Testis (tissue), 3 donors: ENCODE measurements around the gene BUB1B. TPM values are rescaled to one million over a fixed set of nuclear protein-coding genes. Genes with fewer than 3 reads are reported as not detected.
"Not testable (repeated sequence)": the region's sequence is repeated elsewhere in the genome, so short reads cannot be mapped to it uniquely, and the experiment has no call there.

ENCODE experiments used
- DNase-seq: peaks from one replicate; pipeline ENCODE4 v3.0.0-alpha.2; 2019
- H3K27ac ChIP-seq, 2 donors: fragments of 200-600 bp; sonication (generic); one replicate each; pipeline ENCODE4 v1.5.1; 2019
- H3K27me3 ChIP-seq: fragments of 200-600 bp; sonication (generic); one replicate; pipeline ENCODE4 v1.5.1; 2019
- H3K36me3 ChIP-seq: fragments of 200-600 bp; sonication (generic); one replicate; pipeline ENCODE4 v1.5.1; 2017; ENCODE audit warnings: low read depth; ENCODE audit errors: missing control alignments
- H3K4me1 ChIP-seq: fragments of 200-600 bp; sonication (generic); one replicate; pipeline ENCODE4 v1.5.1; 2019
- H3K4me3 ChIP-seq, 2 donors: fragments of 200-600 bp; sonication (generic); one replicate each; pipeline ENCODE4 v1.5.1; 2017 to 2019
- H3K9me3 ChIP-seq: fragments of 200-600 bp; sonication (generic); one replicate; pipeline ENCODE4 v1.5.1; 2017
- CTCF ChIP-seq, 3 experiments: fragments of 450-650 bp in 2 of 3; fragments of 200-600 bp in 1 of 3; sonication (generic) in 1 of 3; IDR thresholded peaks; one replicate each; pipeline ENCODE4 v1.5.1; 2016 to 2019; ENCODE audit warnings: antibody characterized with exemption in 3 of 3, mild to moderate bottlenecking in 2 of 3, moderate library complexity in 1 of 3
- POLR2A ChIP-seq: fragments of 450-650 bp; IDR thresholded peaks from one replicate; pipeline ENCODE4 v1.6.1; 2017; ENCODE audit warnings: antibody characterized with exemption, mild to moderate bottlenecking, moderate library complexity
- WGBS, 2 donors: methylation state at CpG; one replicate each; pipeline ENCODE4 v1.1.5; 2018; 5-methylcytosine and 5-hydroxymethylcytosine counted together
- intact Hi-C: fragments of 100-400 bp; cut with DNase I; formaldehyde crosslinking; loops from one replicate; pipeline ENCODE4 v1.15.1; 2023; ENCODE audit warnings: low total_unique reads
- polyA plus RNA-seq: library from polyadenylated mRNA; stranded (reverse); fragments of 350-450 nt; fragmentation: Illumina TruSeq; extraction: RNeasy Lipid Tissue Mini Kit (QIAGEN cat#74804); gene quantifications from one replicate; pipeline ENCODE4 v1.2.3, GENCODE V29; 2014; ENCODE audit warnings: low read depth, low replicate concordance; ENCODE audit not compliant: insufficient read depth
- total RNA-seq, 2 donors: library from RNA; depleted of rRNA; stranded (reverse); fragments of >200 nt; gene quantifications; one replicate each; pipeline ENCODE4 v1.2.3, GENCODE V29; 2016

Gene BUB1B
- total and polyA plus RNA-seq, 3 donors from 2014 or later, result 38.6 to 66.2 (median 53.9) TPM

- Histone ChIP-seq H3K27ac (no peak overlapping the region), H3K27me3 (no peaks in the 10 kb centered on the region), H3K4me3 (no peak overlapping the region), H3K9me3 (no peaks in the 10 kb centered on the region), H3K36me3 (no peaks in the 10 kb centered on the region), H3K4me1 (no peaks in the 10 kb centered on the region)
- DNase-seq, result no peak
- 90 to 93% methylated on average over 4 of the region's 4 CpGs for WGBS, 2 donors
- TF ChIP-seq CTCF (IDR thresholded peaks at IDR 0.05) (no peak), POLR2A (no peak)
- intact Hi-C loops, result no loop called here
Observed at GRCh38 chr15:40151991-40152390, 8.9 kb upstream of the BUB1B start.

GRCh38 chr15:40154821-40155220 is 6.0 kb upstream of the BUB1B start:
- H3K27ac ChIP-seq, DNase-seq, H3K36me3 ChIP-seq, H3K9me3 ChIP-seq, intact Hi-C loops, H3K27me3 ChIP-seq, H3K4me1 ChIP-seq, H3K4me3 ChIP-seq: not testable (repeated sequence)
- WGBS, 2 donors, result no CpG with 5 or more reads among the region's 1 CpG

- H3K36me3 ChIP-seq, result no peaks in the 10 kb centered on the region
- DNase-seq, result no peak
- WGBS, 2 donors, result 54 to 69% methylated on average over 4 to 5 of the region's 5 CpGs
- intact Hi-C loops, result no loop called here
- H3K27me3 ChIP-seq, result no peaks in the 10 kb centered on the region
- H3K4me3 ChIP-seq, result no peak overlapping the region
- H3K27ac ChIP-seq, result no peak overlapping the region
- no peaks in the 10 kb centered on the region for H3K4me1 ChIP-seq
- no peaks in the 10 kb centered on the region for H3K9me3 ChIP-seq
- no peak for TF ChIP-seq POLR2A
- TF ChIP-seq CTCF (IDR thresholded peaks at IDR 0.05), result no peak
Observed at GRCh38 chr15:40155270-40155910, 5.5 kb upstream of the BUB1B start.

- 85 to 87% methylated on average over 7 of the region's 7 CpGs for WGBS, 2 donors
- DNase-seq, result no peak
- no peaks in the 10 kb centered on the region for H3K9me3 ChIP-seq
- no peaks in the 10 kb centered on the region for H3K36me3 ChIP-seq
- no peak overlapping the region for H3K27ac ChIP-seq
- H3K4me1 ChIP-seq, result no peaks in the 10 kb centered on the region
- TF ChIP-seq CTCF (IDR thresholded peaks at IDR 0.05) (no peak), POLR2A (no peak)
- no peak overlapping the region for H3K4me3 ChIP-seq
- intact Hi-C loops, result no loop called here
- H3K27me3 ChIP-seq, result no peaks in the 10 kb centered on the region
Observed at GRCh38 chr15:40157778-40158447, 3.0 kb upstream of the BUB1B start.

- intact Hi-C loops, result no loop called here
- H3K4me1 ChIP-seq, result no peaks in the 10 kb centered on the region
- TF ChIP-seq POLR2A (no peak), CTCF (IDR thresholded peaks at IDR 0.05) (no peak)
- WGBS, 2 donors, result 89 to 95% methylated on average over 3 of the region's 3 CpGs
- H3K36me3 ChIP-seq, result no peaks in the 10 kb centered on the region
- no peak overlapping the region for H3K27ac ChIP-seq
- H3K27me3 ChIP-seq, result no peaks in the 10 kb centered on the region
- DNase-seq, result no peak
- no peaks in the 10 kb centered on the region for H3K9me3 ChIP-seq
- H3K4me3 ChIP-seq, result no peak overlapping the region
Observed at GRCh38 chr15:40160021-40160420, 848 bp upstream of the BUB1B start.
